ENCODE measurements around the gene TERT.

DNA sequence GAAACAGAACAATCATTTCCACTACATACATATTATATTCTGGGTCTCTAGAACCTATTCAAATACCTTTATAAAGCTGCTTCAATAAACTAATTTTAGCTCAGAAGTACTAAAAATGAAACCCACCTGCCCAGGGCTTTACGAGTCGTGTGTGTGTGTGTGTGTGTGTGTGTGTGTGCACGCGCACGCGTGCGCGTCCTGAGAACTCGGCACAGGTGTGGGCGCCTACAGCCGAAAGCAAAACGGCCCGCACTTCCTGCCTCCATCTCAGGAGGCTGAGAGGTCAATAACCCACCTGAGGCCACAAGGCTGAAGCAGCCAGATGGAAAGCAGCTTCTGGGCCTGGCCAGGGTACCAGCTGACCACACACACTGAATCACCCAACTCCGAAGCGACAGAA is 47.0 kb upstream of the TERT start:
- TF ChIP-seq EZH2phosphoT487 (IDR thresholded peaks at IDR 0.05; ENCODE audit: insufficient read depth, low read depth) (no peak), EZH2 (IDR thresholded peaks at IDR 0.05; ENCODE audit: insufficient read depth, poor library complexity, severe bottlenecking) (no peak)
